HG03457 (cell line): ENCODE data around the gene ACTL6B.

Experiments used
- ATAC-seq: cut with Tn5 transposase; IDR thresholded peaks from one replicate; pipeline ENCODE4 v1.9.1; 2021; ENCODE audit warnings: moderate number of reproducible peaks; ENCODE audit not compliant: unreplicated experiment

The ACTL6B gene

DNA sequence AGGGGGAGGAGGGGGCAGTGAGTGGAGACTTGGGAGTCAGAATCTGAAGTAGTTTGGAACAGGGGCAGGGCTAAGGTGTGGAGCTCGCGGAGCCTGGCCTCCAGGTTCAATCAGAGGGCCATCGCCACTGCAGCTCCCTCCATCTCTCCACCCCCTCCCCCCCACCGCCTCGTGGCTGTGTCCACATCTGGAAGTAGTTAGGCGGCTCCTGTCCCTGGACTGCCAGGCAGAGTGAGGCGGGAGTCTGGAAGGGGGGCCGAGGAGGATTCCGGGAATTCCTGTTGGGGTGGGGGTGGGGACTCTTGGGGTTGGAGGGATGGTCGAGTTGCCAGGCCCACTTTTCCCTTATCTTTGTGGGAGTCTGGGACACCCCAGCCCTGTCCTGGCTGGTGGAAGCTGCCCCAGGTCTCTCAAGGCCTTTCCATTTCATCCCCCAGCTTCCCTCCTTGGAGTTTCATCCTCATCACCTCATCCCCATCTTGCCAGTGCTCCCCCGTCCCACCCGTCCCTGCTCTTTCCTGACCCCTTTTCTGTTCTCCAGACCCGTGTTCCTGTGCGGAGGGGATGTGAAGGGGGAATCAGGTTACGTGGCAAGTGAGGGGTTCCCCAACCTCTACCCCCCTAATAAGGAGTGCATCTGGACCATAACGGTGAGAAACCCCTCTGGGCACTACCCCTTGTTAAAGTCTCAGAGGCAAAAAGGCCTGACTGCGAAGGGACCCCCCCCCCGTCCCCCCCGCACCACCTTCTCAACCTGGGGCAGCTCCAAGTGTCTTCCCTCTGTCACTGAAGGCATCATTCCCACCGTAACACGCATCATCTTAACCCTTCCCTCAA is 53.1 kb downstream of the ACTL6B start:
- ATAC-seq: no peak

DNA sequence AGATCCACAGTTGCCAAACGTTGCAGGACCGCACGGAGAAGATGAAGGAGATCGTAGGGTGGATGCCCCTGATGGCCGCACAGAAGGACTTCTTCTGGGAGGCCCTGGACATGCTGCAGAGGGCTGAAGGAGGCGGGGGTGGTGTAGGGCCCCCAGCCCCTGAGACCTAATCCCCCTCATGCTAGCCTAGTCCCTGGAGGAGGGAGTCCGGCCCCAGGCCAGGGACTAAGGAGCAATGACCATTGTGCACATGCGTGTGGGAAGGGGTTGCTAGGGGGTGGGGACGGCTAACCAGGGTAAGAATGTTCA is 55.6 kb downstream of the ACTL6B start:
- ATAC-seq: no peak

GRCh38 chr7:100599911-100600729 is 56.1 kb downstream of the ACTL6B start:
- ATAC-seq: no peak

GRCh38 chr7:100598425-100598824 is 57.8 kb downstream of the ACTL6B start:
- ATAC-seq: no peak

DNA sequence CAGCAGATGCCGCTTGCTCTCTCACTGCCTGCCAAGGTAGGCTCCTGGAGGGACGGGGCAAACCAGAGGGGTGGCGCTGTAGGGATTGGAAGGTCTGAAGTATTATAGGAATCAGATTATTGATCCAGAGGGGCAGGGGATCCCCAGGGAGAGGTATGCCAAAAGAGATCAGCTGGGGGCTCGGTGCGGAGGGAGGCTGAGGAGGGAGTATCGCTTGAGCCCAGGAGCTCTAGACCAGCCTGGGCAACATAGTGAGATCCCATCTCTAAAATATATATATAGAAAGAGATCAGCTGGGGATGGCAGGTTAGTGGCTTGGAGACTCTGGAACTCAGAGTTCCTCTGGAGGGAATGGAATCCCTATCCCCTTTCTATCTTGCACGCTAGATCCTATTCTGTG is 61.1 kb downstream of the ACTL6B start:
- ATAC-seq: no peak
